IPS-11a (cell line): ENCODE results near the gene PEX11G.
"Not testable (repeated sequence)": the region's sequence is repeated elsewhere in the genome, so short reads cannot be mapped to it uniquely, and the experiment has no call there.

Experiments
- H3K4me3 ChIP-seq: one replicate; pipeline ENCODE4 v1.5.1; 2013; ENCODE audit warnings: low read depth, low read length, control low read depth

The PEX11G gene

DNA sequence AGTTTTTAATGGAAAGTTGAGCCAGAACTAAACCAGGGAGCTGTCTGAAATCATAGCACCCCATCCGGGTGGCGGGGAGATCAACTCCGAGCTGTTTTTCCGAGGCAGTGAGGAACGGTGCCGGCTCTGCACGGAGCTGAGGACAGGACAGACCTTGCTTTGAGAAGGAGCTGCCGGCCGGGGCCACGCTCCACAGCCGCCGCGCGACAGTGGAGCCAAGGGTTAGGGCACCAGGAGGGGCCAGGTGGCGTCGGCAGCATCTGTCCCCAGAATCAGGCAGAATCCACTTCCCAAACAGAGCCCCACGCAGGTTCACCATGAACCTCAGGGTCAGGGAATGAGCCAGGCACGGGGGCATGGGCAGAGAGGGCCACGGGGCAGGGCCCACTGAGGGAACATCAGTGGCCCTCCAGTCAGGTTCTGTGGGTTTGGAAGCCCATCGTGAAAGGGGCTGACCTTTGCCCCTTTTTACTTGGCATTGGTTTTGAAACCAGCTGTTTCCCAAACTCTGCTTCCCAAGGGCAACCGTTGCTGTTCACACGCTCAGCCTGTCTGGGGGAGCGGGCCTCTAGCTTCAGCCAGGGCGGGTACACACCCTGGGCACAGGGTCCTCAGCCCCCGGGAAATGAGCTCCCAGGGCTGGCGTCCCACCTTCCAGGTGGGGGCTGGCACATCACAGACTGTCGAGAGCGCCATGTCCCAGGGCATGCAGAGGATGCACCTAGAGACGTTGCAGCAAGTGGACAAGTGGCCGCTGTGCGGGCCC is 18.1 kb downstream of the PEX11G start:
- H3K4me3 ChIP-seq = no peak overlapping the region

DNA sequence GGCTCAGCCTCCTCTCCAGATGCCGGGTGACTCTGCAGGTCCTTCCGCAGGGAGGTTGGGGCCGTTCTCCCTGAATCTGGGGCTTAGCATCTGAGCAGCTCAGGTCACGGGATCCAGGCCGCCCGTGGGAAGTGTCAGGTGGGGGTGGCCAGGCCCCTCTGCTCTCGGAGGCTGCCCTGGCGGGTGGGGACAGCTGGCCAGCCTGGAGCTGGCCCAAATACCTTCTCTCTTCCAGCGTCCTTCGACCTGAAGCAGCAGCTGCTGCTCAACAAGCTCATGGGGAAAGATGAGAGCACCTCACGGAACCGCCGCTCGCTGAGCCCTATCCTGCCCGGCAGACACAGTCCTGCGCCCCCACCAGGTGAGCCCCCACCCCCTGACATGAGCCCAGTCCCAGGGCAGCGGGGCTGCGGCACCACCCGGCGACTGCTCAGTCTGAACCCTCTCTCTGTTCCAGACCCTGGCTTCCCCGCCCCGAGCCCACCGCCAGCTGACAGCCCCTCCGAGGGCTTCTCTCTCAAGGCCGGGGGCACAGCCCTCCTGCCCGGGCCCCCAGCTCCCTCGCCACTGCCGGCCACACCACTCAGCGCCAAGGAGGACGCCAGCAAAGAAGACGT is 19.1 kb downstream of the PEX11G start:
- no peak overlapping the region for H3K4me3 ChIP-seq

- no peak overlapping the region for H3K4me3 ChIP-seq
Measured at GRCh38 chr19:7468840-7469239, 20.0 kb downstream of the PEX11G start.

DNA sequence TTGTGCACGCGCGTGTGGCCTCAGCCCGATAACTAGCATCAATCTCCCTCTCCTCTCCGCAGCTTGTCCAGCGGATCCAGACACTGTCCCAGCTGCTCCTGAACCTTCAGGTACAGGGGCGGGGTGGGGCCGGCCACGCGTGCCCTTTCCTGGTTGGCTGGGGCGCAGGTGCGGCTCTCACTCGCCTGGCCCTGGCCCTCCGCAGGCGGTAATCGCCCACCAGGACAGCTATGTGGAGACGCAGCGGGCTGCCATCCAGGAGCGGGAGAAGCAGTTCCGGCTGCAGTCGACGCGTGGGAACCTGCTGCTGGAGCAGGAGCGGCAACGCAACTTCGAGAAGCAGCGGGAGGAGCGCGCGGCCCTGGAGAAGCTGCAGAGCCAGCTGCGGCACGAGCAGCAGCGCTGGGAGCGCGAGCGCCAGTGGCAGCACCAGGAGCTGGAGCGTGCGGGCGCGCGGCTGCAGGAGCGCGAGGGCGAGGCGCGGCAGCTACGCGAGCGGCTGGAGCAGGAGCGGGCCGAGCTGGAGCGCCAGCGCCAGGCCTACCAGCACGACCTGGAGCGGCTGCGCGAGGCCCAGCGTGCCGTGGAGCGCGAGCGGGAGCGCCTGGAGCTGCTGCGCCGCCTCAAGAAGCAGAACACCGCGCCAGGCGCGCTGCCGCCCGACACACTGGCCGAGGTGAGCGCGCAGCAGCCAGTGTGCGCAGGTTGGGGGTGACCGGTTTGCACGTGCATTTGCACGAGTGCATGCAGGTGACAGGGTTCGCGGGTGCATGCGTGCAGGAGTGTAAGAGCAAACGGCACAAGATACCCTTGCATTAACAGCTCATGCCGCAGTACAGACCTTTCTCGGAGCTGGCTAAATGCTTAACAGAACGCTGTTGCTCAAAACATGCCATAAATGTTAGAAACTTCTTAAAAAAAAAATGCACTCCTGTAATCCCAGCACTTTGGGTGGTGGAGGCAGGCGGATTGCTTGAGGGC is 21.5 kb downstream of the PEX11G start:
- no peak overlapping the region for H3K4me3 ChIP-seq

GRCh38 chr19:7463575-7463974 is 25.3 kb downstream of the PEX11G start:
- H3K4me3 ChIP-seq = no peak overlapping the region

DNA sequence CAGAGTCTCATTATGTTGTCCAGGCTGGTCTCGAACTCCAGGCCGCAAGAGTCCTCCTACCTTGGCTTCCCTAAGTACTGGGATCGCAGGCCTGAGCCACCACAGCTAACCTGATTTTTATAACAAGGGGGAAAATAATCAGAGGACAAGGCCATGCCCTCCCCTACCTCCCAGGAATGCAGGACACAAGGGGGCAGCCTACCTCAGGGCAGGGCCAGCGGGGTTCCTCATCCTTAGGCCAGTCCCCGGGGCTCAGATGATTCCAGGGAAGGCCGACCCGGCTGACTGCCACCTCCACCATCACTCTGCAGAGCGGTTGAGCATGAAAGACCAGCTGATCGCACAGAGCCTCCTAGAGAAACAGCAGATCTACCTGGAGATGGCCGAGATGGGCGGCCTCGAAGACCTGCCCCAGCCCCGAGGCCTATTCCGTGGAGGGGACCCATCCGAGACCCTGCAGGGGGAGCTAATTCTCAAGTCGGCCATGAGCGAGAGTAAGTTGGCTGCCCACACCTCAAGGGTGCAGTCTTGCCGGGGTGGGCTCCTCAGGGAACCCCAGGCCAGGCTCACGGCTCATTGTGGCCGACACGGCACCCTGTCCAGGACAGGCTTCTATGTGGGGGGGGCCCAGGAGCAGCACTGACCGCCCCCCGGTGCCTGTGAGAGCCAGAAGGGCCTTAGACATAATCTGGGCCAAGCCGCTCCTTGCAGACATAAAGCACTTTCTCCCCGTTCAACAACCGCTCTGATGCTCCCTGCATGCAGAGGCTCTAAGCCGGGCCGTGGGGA is 26.8 kb downstream of the PEX11G start:
- H3K4me3 ChIP-seq = no peak overlapping the region

DNA sequence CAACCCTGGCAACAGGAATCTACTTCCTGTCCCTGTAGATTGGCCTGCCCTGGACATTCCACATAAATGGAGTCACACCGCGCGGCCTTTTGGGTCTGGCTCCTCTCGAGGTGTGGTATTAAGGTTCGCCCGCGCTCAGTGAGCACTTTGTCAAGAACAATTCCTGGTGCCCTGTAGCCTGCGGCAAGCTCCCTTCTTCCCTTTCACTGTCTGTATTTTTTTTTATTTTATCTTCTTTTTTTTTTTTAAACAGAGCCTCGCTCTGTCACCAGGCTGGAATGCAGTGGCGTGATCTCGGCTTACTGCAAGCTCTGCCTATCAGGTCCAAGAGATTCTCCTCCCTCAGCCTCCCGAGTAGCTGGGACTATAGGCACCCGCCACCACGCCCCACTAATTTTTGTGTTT is 28.3 kb downstream of the PEX11G start:
- no peak overlapping the region for H3K4me3 ChIP-seq

DNA sequence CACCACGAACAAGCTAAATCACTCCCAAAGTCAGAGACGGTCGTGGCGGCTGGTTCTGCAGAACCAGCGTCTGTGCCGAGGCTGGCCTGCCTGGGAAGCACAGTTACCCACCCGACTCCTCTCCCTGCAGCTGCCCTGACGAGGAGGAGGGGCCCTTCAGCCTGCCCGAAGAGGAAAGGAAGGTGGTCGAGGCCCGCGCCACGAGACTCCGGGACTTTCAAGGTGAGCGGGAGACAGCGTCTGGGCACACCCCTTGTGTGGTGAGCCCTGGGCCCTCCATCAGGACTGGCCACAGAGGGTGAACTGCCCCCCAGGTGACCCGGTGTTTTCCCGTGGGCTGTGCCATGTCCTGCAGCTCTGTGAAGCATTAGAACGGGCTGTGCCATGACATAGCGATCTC is 29.1 kb downstream of the PEX11G start:
- H3K4me3 ChIP-seq = no peak overlapping the region

GRCh38 chr19:7458675-7459074 is 30.2 kb downstream of the PEX11G start:
- H3K4me3 ChIP-seq = no peak overlapping the region

- no peak overlapping the region for H3K4me3 ChIP-seq
Measured at GRCh38 chr19:7456964-7457541, 31.8 kb downstream of the PEX11G start.

DNA sequence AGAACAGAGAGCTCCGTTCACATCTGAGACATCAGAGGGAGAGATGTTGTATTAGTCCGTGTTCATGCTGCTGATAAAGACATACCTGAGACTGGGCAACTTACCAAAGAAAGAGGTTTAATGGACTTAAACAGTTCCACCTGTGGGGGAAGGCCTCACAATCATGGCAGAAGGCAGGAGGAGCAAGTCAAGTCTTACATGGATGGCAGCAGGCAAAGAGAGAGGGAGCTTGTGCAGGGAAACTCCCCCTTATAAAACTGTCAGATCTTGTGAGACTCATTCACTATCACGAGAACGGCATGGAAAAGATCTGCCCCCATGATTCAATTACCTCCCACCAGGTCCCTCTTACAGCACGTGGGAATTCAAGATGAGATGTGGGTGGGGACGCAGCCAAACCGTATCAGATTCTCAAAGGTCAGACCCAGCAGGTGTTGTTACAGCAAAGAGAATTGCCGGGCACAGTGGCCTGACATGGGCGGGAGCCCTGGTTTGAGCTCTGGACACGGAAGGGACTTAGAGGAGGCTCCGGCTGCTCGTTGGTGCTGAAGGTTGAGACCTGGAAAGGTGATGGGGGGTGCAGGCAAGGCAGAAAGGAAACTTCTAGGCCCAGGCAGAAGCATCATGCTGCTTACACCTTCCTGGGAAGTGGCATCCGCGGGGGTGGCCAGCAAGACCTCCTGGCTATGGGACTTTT is 33.1 kb downstream of the PEX11G start:
- no peak overlapping the region for H3K4me3 ChIP-seq

DNA sequence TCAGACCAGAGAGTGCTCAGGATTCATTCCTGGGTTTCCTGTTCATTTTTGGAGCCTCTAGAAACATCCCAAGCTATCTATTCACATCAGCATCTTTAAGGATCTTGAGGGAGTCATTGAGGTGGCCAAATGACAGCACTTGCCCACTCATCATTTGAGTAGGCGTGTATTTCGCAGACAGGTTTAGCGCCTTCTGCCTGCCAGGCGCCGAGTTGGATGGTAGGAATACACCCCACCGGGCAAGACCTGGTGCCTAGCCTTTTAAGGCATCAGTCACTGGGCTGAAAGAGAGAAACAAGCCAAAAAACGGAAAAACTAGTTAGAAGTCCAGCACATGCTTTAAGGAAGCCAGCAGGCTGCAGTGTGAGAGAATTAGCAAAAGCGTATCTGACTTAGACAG is 33.8 kb downstream of the PEX11G start:
- H3K4me3 ChIP-seq = no peak overlapping the region

- H3K4me3 ChIP-seq = no peak overlapping the region
Measured at GRCh38 chr19:7450243-7451223, 38.3 kb downstream of the PEX11G start.

DNA sequence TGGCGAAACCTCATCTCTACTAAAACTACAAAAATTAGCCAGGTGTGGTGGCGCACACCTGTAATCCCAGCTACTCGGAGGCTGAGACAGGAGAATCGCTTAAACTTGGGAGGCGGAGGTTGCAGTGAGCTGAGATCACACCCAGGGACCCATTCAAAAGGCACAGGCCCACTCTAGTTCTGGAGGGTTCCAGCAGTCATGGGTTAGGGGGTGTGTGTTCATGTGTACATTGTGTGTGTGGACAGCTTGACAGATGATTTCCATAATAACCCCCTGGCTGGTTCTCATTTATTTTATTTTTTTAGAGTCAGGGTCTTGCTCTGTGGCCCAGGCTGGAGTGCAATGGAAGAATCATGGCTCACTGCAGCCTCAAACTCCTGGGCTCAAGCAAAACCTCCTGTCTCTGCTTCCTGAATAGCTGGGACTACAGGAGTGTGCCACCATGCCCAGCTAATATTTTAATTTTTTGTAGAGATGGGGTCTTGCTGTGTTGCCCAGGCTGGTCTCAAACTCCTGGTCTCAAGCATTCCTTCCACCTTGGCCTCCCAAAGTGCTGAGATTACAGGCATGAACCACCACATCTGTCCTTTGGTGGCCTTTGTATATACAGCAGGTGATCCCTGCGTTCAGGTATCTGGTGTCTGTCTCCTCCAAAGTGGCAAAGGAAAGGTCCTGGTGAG is 39.3 kb downstream of the PEX11G start:
- H3K4me3 ChIP-seq = not testable (repeated sequence)

GRCh38 chr19:7447648-7448047 is 41.2 kb downstream of the PEX11G start:
- H3K4me3 ChIP-seq = no peak overlapping the region

DNA sequence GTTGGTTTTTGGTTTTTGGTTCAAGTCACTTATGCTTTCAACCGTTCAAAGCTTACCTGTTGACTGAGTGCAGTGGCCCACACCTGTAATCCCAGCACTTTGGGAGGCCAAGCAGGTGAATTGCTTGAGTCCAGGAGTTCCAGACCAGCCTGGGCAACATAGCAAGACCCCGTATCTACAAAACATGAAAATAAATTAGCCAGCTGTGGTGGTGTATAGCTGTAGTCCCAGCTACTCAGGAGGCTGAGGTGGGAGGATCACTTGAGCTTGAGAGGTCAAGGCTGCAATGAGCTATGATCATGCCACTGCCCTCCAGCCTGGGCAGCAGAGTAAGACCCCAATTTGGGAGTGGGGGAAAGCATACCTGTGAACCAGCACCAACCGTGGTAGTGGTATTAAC is 43.7 kb downstream of the PEX11G start:
- no peak overlapping the region for H3K4me3 ChIP-seq

GRCh38 chr19:7444042-7444441 is 44.8 kb downstream of the PEX11G start:
- no peak overlapping the region for H3K4me3 ChIP-seq

- H3K4me3 ChIP-seq = no peak overlapping the region
Measured at GRCh38 chr19:7442423-7442822, 46.4 kb downstream of the PEX11G start.
